Neural cell (in vitro differentiated cells): ENCODE results near the gene FGF21. TPM values are rescaled to one million over a fixed set of nuclear protein-coding genes. Genes with fewer than 3 reads are reported as not detected.
"Not testable (repeated sequence)": the region's sequence is repeated elsewhere in the genome, so short reads cannot be mapped to it uniquely, and the experiment has no call there.

Source experiments
- H2AFZ ChIP-seq: fragments of 200-600, 300-800 bp; sonication (generic), shearing (Covaris generic); 2 replicates; pipeline ENCODE4 v1.6.0; 2014; ENCODE audit warnings: low read depth, mild to moderate bottlenecking, antibody characterized with exemption, low read length, moderate library complexity
- H3F3A ChIP-seq: fragments of 200-600 bp; shearing (Covaris generic); 2 replicates; pipeline ENCODE4 v1.6.1; 2016; ENCODE audit warnings: mild to moderate bottlenecking, moderate library complexity, mixed read lengths, antibody characterized with exemption, low read length; ENCODE audit not compliant: insufficient read depth, poor library complexity, severe bottlenecking
- H3K27ac ChIP-seq: fragments of 200-600, 300-800 bp; sonication (generic), shearing (Covaris generic); 2 replicates; pipeline ENCODE4 v1.5.1; 2014; ENCODE audit warnings: mild to moderate bottlenecking, low read length, moderate library complexity
- H3K27me3 ChIP-seq: fragments of 300-800, 200-600 bp; sonication (generic), shearing (Covaris generic); 2 replicates; pipeline ENCODE4 v1.6.0; 2014; ENCODE audit warnings: mild to moderate bottlenecking, low read depth, low read length, moderate library complexity; ENCODE audit not compliant: insufficient read depth
- H3K36me3 ChIP-seq: fragments of 300-800, 200-600 bp; sonication (generic), shearing (Covaris generic); 2 replicates; pipeline ENCODE4 v1.5.1; 2014; ENCODE audit warnings: mild to moderate bottlenecking, antibody characterized with exemption, low read length, moderate library complexity; ENCODE audit not compliant: insufficient read depth
- H3K4me2 ChIP-seq: fragments of 300-800, 200-600 bp; sonication (generic), shearing (Covaris generic); 2 replicates; pipeline ENCODE4 v1.6.0; 2014; ENCODE audit warnings: mild to moderate bottlenecking, low read length
- H3K4me3 ChIP-seq: fragments of 300-800, 200-600 bp; sonication (generic), shearing (Covaris generic); 2 replicates; pipeline ENCODE4 v1.5.1; 2014; ENCODE audit warnings: mild to moderate bottlenecking, low read length, moderate library complexity
- H3K79me2 ChIP-seq: fragments of 200-600 bp; shearing (Covaris generic); replicated peaks from 2 replicates; pipeline ENCODE4 v1.6.0; 2014; ENCODE audit warnings: mild to moderate bottlenecking, low read length, moderate library complexity; ENCODE audit not compliant: insufficient read depth
- H3K9ac ChIP-seq: fragments of 300-800, 200-600 bp; sonication (generic), shearing (Covaris generic); 2 replicates; pipeline ENCODE4 v1.6.1; 2016; ENCODE audit warnings: mild to moderate bottlenecking, low read length, mixed read lengths
- H3K9me2 ChIP-seq: fragments of 200-600 bp; shearing (Covaris generic); 2 replicates; pipeline ENCODE4 v1.6.1; 2016; ENCODE audit warnings: mild to moderate bottlenecking, low read length, mixed read lengths; ENCODE audit not compliant: insufficient read depth
- H3K9me3 ChIP-seq: fragments of 200-600, 300-800 bp; sonication (generic), shearing (Covaris generic); 2 replicates; pipeline ENCODE4 v1.6.1; 2016; ENCODE audit warnings: mild to moderate bottlenecking, mixed run types, low read length, moderate library complexity, mixed read lengths
- H4K20me1 ChIP-seq: fragments of 200-600 bp; shearing (Covaris generic); 2 replicates; pipeline ENCODE4 v1.6.1; 2016; ENCODE audit warnings: mild to moderate bottlenecking, mixed run types; ENCODE audit not compliant: insufficient read depth
- CTCF ChIP-seq: fragments of 450-650 bp; IDR thresholded peaks from 2 replicates; pipeline ENCODE4 v1.5.1; 2014; ENCODE audit warnings: antibody characterized with exemption, mild to moderate bottlenecking, moderate library complexity; ENCODE audit not compliant: poor library complexity, severe bottlenecking
- EP300 ChIP-seq: fragments of 450-650 bp; conservative IDR thresholded peaks from 2 replicates; pipeline ENCODE4 v1.6.1; 2014; ENCODE audit warnings: antibody characterized with exemption, mild to moderate bottlenecking, moderate library complexity; ENCODE audit not compliant: poor library complexity, severe bottlenecking
- EZH2 ChIP-seq: fragments of 200-600, 300-800 bp; shearing (Covaris generic), sonication (generic); IDR thresholded peaks from 2 replicates; pipeline ENCODE4 v1.6.1; 2014; ENCODE audit warnings: antibody characterized with exemption, low read length, borderline replicate concordance, mild to moderate bottlenecking; ENCODE audit not compliant: insufficient read depth, poor library complexity, severe bottlenecking
- MXI1 ChIP-seq: fragments of 450-650 bp; conservative IDR thresholded peaks from 2 replicates; pipeline ENCODE4 v1.6.1; 2014; ENCODE audit warnings: antibody characterized with exemption, mild to moderate bottlenecking; ENCODE audit not compliant: poor library complexity, severe bottlenecking
- POLR2AphosphoS5 ChIP-seq: IDR thresholded peaks from 2 replicates; pipeline ENCODE4 v1.6.1; 2012
- RAD21 ChIP-seq: fragments of 450-650 bp; conservative IDR thresholded peaks from 2 replicates; pipeline ENCODE4 v1.6.1; 2014; ENCODE audit warnings: antibody characterized with exemption, mild to moderate bottlenecking, moderate library complexity
- REST ChIP-seq: IDR thresholded peaks from 2 replicates; pipeline ENCODE4 v1.6.1; 2012; ENCODE audit warnings: borderline replicate concordance
- SMC3 ChIP-seq: fragments of 450-650 bp; conservative IDR thresholded peaks from 2 replicates; pipeline ENCODE4 v1.6.1; 2014; ENCODE audit warnings: antibody characterized with exemption, mild to moderate bottlenecking, moderate library complexity; ENCODE audit not compliant: poor library complexity
- TAF1 ChIP-seq: IDR thresholded peaks from 2 replicates; pipeline ENCODE4 v1.6.1; 2012; ENCODE audit warnings: low read depth
- polyA plus RNA-seq: library from polyadenylated mRNA; depleted of rRNA; stranded (reverse); fragments of >200 nt; gene quantifications from 2 replicates; pipeline ENCODE4 v1.2.3, GENCODE V29; 2014

The FGF21 gene
- polyA plus RNA-seq, 1 donor from 2014 or later = not detected

- no peak overlapping the region for H2AFZ ChIP-seq
- no peak overlapping the region for H3K9ac ChIP-seq
- no peaks in the 10 kb centered on the region for H3K9me3 ChIP-seq
- no peak overlapping the region for H3K4me2 ChIP-seq
- H3K9me2 ChIP-seq = no peaks in the 10 kb centered on the region
- TF ChIP-seq SMC3 (no peak), CTCF (no peak), EZH2 (no peak), MXI1 (no peak), RAD21 (no peak), EP300 (no peak), REST (no peak)
- no peak overlapping the region for H3K4me3 ChIP-seq
- no peaks in the 10 kb centered on the region for H3F3A ChIP-seq
- no peaks in the 10 kb centered on the region for H3K36me3 ChIP-seq
- no peaks in the 10 kb centered on the region for H3K79me2 ChIP-seq
- no peak overlapping the region for H3K27ac ChIP-seq
- H3K27me3 ChIP-seq = peaks cover 8% of the 10 kb centered on the region
- no peaks in the 10 kb centered on the region for H4K20me1 ChIP-seq
These were observed 2.4 kb downstream of the FGF21 start for GRCh38 chr19:48757741-48758144.

- no peak overlapping the region for H3K4me2 ChIP-seq
- no peaks in the 10 kb centered on the region for H4K20me1 ChIP-seq
- no peak overlapping the region for H2AFZ ChIP-seq
- TF ChIP-seq RAD21 (no peak), TAF1 (no peak), MXI1 (no peak), EZH2 (no peak), CTCF (no peak), REST (no peak), POLR2AphosphoS5 (no peak), EP300 (no peak)
- H3K9me3 ChIP-seq = no peaks in the 10 kb centered on the region
- no peaks in the 10 kb centered on the region for H3K9me2 ChIP-seq
- no peak overlapping the region for H3K27ac ChIP-seq
- H3K36me3 ChIP-seq = no peaks in the 10 kb centered on the region
- H3K4me3 ChIP-seq = no peak overlapping the region
- no peaks in the 10 kb centered on the region for H3F3A ChIP-seq
- H3K27me3 ChIP-seq = no peaks in the 10 kb centered on the region
- no peak overlapping the region for H3K9ac ChIP-seq
- H3K79me2 ChIP-seq = no peaks in the 10 kb centered on the region
These were observed 5.3 kb downstream of the FGF21 start for GRCh38 chr19:48760504-48761205.

GRCh38 chr19:48765816-48766215, 10.5 kb downstream of the FGF21 start:
- H3K36me3 ChIP-seq, H3F3A ChIP-seq, H3K9me3 ChIP-seq, H3K9ac ChIP-seq, H3K79me2 ChIP-seq, H3K4me2 ChIP-seq, H3K4me3 ChIP-seq, H3K27ac ChIP-seq, H4K20me1 ChIP-seq, H3K27me3 ChIP-seq, H3K9me2 ChIP-seq, H2AFZ ChIP-seq: not testable (repeated sequence)
